Fibroblast of villous mesenchyme (primary cell): Measurements from ENCODE around the gene ZNF366. TPM values are rescaled to one million over a fixed set of nuclear protein-coding genes. Genes with fewer than 3 reads are reported as not detected.

ENCODE experiments used
- DNase-seq: peaks from one replicate; pipeline ENCODE4 v3.0.0-alpha.2; 2010; ENCODE audit warnings: low read depth
- H3K4me3 ChIP-seq: 2 replicates; pipeline ENCODE4 v1.5.1; 2011; ENCODE audit warnings: low read depth, mild to moderate bottlenecking, low read length
- CTCF ChIP-seq: IDR thresholded peaks from 2 replicates; pipeline ENCODE4 v1.5.1; 2012; ENCODE audit warnings: low read depth, mild to moderate bottlenecking, low read length; ENCODE audit not compliant: insufficient read depth
- total RNA-seq: library from RNA; depleted of rRNA; stranded (reverse); fragments of >200 nt; gene quantifications from 2 replicates; pipeline ENCODE4 v1.2.3, GENCODE V29; 2012

The ZNF366 gene
- total RNA-seq, 1 donor = under 0.01 TPM

DNA sequence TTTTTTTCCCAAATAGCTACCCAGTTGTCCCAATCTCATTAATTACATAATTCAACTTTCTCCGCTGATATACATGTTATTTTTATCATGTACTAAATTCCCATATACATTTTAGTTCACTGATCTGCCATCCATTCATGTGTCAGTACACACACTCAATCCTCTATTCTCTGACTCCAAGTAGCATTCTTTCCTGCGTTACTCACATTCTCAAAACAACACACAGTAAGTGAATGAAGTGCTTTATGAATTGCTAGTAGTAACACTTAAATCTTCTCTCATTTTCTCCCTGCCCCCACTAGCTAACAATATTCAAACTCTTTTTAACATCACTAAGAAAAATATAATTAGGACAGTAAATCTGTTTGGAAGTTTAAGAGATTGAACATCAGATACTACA is 8.9 kb downstream of the ZNF366 start:
- TF ChIP-seq CTCF = no peak
- no peak overlapping the region for H3K4me3 ChIP-seq
- DNase-seq = peak; percentile 33

GRCh38 chr5:72497823-72498222 is 9.4 kb downstream of the ZNF366 start:
- H3K4me3 ChIP-seq = no peak overlapping the region
- peak; percentile 32 for DNase-seq
- no peak for TF ChIP-seq CTCF

GRCh38 chr5:72495410-72495809 is 11.8 kb downstream of the ZNF366 start:
- TF ChIP-seq CTCF = no peak
- DNase-seq = no peak
- no peak overlapping the region for H3K4me3 ChIP-seq

DNA sequence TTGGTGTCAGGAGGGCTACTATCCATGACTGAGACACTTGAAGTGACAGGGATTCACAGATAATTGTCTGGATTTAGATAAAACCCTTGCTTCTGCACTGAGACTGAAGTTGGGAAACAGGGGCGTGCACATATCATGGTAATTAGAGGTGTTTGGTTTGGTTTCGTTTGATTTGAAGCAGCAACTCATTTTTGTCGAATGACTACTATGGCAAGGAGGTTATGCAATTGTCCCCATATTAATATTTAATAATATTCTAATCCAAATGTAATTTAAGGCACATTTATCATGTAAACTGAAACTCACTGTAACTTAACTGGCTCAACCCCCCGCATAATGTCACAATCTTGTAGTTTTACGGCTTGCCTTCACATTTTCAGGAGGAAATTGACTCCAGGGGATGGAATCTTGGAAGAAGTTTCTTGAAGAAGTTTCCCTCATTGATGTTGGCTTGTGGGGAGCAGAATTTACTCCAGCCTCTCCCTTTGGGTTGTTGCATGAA is 12.5 kb downstream of the ZNF366 start:
- peak; percentile 39 for DNase-seq
- no peak overlapping the region for H3K4me3 ChIP-seq
- TF ChIP-seq CTCF = no peak

- no peak for DNase-seq
- H3K4me3 ChIP-seq = no peak overlapping the region
- TF ChIP-seq CTCF = no peak
Measured at GRCh38 chr5:72489536-72489935, 17.7 kb downstream of the ZNF366 start.

GRCh38 chr5:72488756-72489155 is 18.5 kb downstream of the ZNF366 start:
- DNase-seq = no peak

More at GRCh38 chr5:72488756-72489155, 18.5 kb downstream of the ZNF366 start:
- no peak for TF ChIP-seq CTCF
- no peak overlapping the region for H3K4me3 ChIP-seq
